Endothelial cell of umbilical vein (primary cell): ENCODE results near the gene KLC3. TPM values are rescaled to one million over a fixed set of nuclear protein-coding genes. Genes with fewer than 3 reads are reported as not detected.

Experiments
- BruUV-seq: library from RNA; stranded (reverse); fragments of 400-500 nt; replicated peaks from 2 replicates; lab custom pipeline; 2021; lab: Mats Ljungman, UMichigan
- CTCF ChIA-PET: fragments of 300-600, 350-600 bp; sonication (Branson Sonifier 250); formaldehyde crosslinking; loops from one replicate; lab custom pipeline; 2021; ENCODE audit warnings: antibody characterized with exemption, inconsistent platforms; lab: Charles Lee
- POLR2A ChIA-PET: fragments of 300-600, 350-600 bp; sonication (Branson Sonifier 250); formaldehyde crosslinking; loops from one replicate; lab custom pipeline; 2021; ENCODE audit warnings: antibody characterized with exemption, inconsistent platforms; lab: Charles Lee
- DNase-seq: peaks from one replicate; pipeline ENCODE4 v3.0.0-alpha.2; 2011; ENCODE audit warnings: low read depth, low spot score
- FAIRE-seq: peaks from 2 replicates; lab custom pipeline; 2011; peaks lifted over from hg19 to GRCh38; lab: Jason Lieb, UNC
- H2AFZ ChIP-seq: 2 replicates; pipeline ENCODE4 v1.6.0; 2012; ENCODE audit warnings: low read depth, low read length, control low read depth, inconsistent platforms
- H3K27ac ChIP-seq: 2 replicates; pipeline ENCODE4 v1.5.1; 2011; ENCODE audit warnings: low read depth, mild to moderate bottlenecking, control low read depth, low read length, moderate library complexity; ENCODE audit not compliant: insufficient read depth
- H3K27me3 ChIP-seq, 2 experiments: 2 replicates each; pipeline versions ENCODE4 v1.6.0 to v1.6.1; 2011; ENCODE audit warnings: low read length in 2 of 2, mixed read lengths in 1 of 2; ENCODE audit not compliant: control insufficient read depth in 2 of 2, insufficient read depth in 2 of 2
- H3K36me3 ChIP-seq, 2 experiments: 2 replicates in 1 of 2; 3 replicates in 1 of 2; pipeline ENCODE4 v1.5.1; 2011; ENCODE audit warnings: low read length in 2 of 2, mild to moderate bottlenecking in 1 of 2, moderate library complexity in 1 of 2; ENCODE audit not compliant: control insufficient read depth in 2 of 2, insufficient read depth in 2 of 2; ENCODE audit errors: extremely low read depth in 1 of 2
- H3K4me1 ChIP-seq: 3 replicates; pipeline ENCODE4 v1.5.1; 2011; ENCODE audit warnings: mild to moderate bottlenecking, low read length; ENCODE audit not compliant: control insufficient read depth, insufficient read depth; ENCODE audit errors: extremely low read depth
- H3K4me2 ChIP-seq: 2 replicates; pipeline ENCODE4 v1.6.1; 2011; ENCODE audit warnings: low read length, control low read depth, mixed read lengths; ENCODE audit not compliant: insufficient read depth
- H3K4me3 ChIP-seq, 3 experiments: fragments of 200-600 bp in 1 of 3; sonication (generic), shearing (Covaris generic) in 1 of 3; replicated peaks in 1 of 3; 2 replicates each; pipeline ENCODE4 v1.5.1; 2011 to 2016; ENCODE audit warnings: control low read depth in 3 of 3, low read length in 3 of 3, mild to moderate bottlenecking in 2 of 3, inconsistent platforms in 1 of 3, low read depth in 1 of 3, moderate library complexity in 1 of 3; ENCODE audit not compliant: insufficient read depth in 1 of 3
- H3K79me2 ChIP-seq: 2 replicates; pipeline ENCODE4 v1.6.0; 2012; ENCODE audit warnings: low read length, inconsistent platforms; ENCODE audit not compliant: control insufficient read depth, insufficient read depth
- H3K9ac ChIP-seq: replicated peaks from 2 replicates; pipeline ENCODE3; 2011; ENCODE audit warnings: low read length, control low read depth; ENCODE audit not compliant: insufficient read depth; ENCODE audit errors: extremely low read depth
- H3K9me1 ChIP-seq: replicated peaks from 3 replicates; pipeline ENCODE4 v1.6.0; 2011; ENCODE audit warnings: mild to moderate bottlenecking, low read length; ENCODE audit not compliant: control insufficient read depth, insufficient read depth; ENCODE audit errors: extremely low read depth
- H3K9me3 ChIP-seq: replicated peaks from 2 replicates; pipeline ENCODE4 v1.5.1; 2012; ENCODE audit warnings: low read length, inconsistent platforms; ENCODE audit not compliant: control insufficient read depth, insufficient read depth
- H4K20me1 ChIP-seq: replicated peaks from 2 replicates; pipeline ENCODE3; 2011; ENCODE audit warnings: mild to moderate bottlenecking, low read length; ENCODE audit not compliant: control insufficient read depth, insufficient read depth; ENCODE audit errors: extremely low read depth
- CTCF ChIP-seq, 2 donors: IDR thresholded peaks; 1 replicate in 1 of 2; 2 replicates in 1 of 2; pipeline ENCODE4 v1.5.1; 2011; ENCODE audit warnings: low read length in 2 of 2, mild to moderate bottlenecking in 2 of 2, moderate library complexity in 2 of 2, control low read depth in 1 of 2, inconsistent platforms in 1 of 2, low read depth in 1 of 2; ENCODE audit not compliant: insufficient read depth in 1 of 2; ENCODE audit errors: extremely low read depth in 1 of 2
- FOS ChIP-seq: IDR thresholded peaks from 2 replicates; pipeline ENCODE4 v1.6.1; 2011; ENCODE audit warnings: mild to moderate bottlenecking, low read length, moderate library complexity, borderline replicate concordance; ENCODE audit not compliant: insufficient read depth
- POLR2AphosphoS5 ChIP-seq: IDR thresholded peaks from 2 replicates; pipeline ENCODE4 v1.6.1; 2012; ENCODE audit warnings: low read depth, mild to moderate bottlenecking, control low read depth, low read length, moderate library complexity; ENCODE audit not compliant: insufficient read depth
- dilution Hi-C: fragments of 300-500 bp; cut with MboI; formaldehyde crosslinking; loops from one replicate; pipeline ENCODE4 v1.15.0; 2019; ENCODE audit warnings: low sequenced_read_pairs; ENCODE audit not compliant: extremely low pct_ligation_motif_present
- intact Hi-C: fragments of 100-400 bp; cut with micrococcal nuclease; formaldehyde crosslinking; loops from one replicate; pipeline ENCODE4 v1.10.0; 2022
- polyA plus RNA-seq, 4 experiments: library from polyadenylated mRNA; depleted of rRNA in 3 of 4; stranded (reverse) in 3 of 4; unstranded in 1 of 4; fragments of >200 nt; gene quantifications; 2 replicates each; pipeline versions ENCODE4 v1.2.1 to v1.2.3, GENCODE V29; 2011 to 2012; ENCODE audit warnings: missing spikeins in 1 of 4
- total RNA-seq: library from RNA; stranded (reverse); gene quantifications from 2 replicates; pipeline ENCODE4 v1.2.3, GENCODE V29; 2021

Gene KLC3
- total and polyA plus RNA-seq, 2 donors (not counting 3 experiments of a cell fraction or from before 2014, with no cell fraction given) = not detected

GRCh38 chr19:45364696-45365095, 24.1 kb downstream of the KLC3 start:
- intact Hi-C loops = no loop called here
- no peak overlapping the region for H2AFZ ChIP-seq
- CTCF ChIA-PET = no interaction called here

GRCh38 chr19:45368127-45368526, 27.6 kb downstream of the KLC3 start:
- no peaks in the 10 kb centered on the region for H4K20me1 ChIP-seq
- no peak overlapping the region for H3K9ac ChIP-seq
- H3K9me1 ChIP-seq = no peaks in the 10 kb centered on the region
- BruUV-seq = no TSS peak
- no peaks in the 10 kb centered on the region for H3K9me3 ChIP-seq
- DNase-seq (no peak), FAIRE-seq (no peak)
- ChIA-PET POLR2A (no interaction called here), CTCF (interaction anchor here (1.0 to 1.6 kb wide), 2 partner anchors 22 to 35 kb away, joined by 4 to 8 read pairs; no protein-coding TSS in a partner anchor)
- H3K27me3 ChIP-seq = no peaks in the 10 kb centered on the region
- peaks cover 18% of the 10 kb centered on the region for H3K79me2 ChIP-seq
- intact Hi-C loops (no loop called here), dilution Hi-C loops (no loop called here)
- H3K27ac ChIP-seq = no peak overlapping the region
- H3K4me1 ChIP-seq = peaks cover 5% of the 10 kb centered on the region
- no peak overlapping the region for H3K4me3 ChIP-seq
- peaks cover 1 to 3% of the 10 kb centered on the region in 2 experiments for H3K36me3 ChIP-seq
- no peak overlapping the region for H2AFZ ChIP-seq
- no peak for TF ChIP-seq FOS
- no peak for TF ChIP-seq POLR2AphosphoS5
- no peak overlapping the region for H3K4me2 ChIP-seq

More at GRCh38 chr19:45364696-45365095, 24.1 kb downstream of the KLC3 start:
- H3K4me1 ChIP-seq = peaks cover 5% of the 10 kb centered on the region
- FAIRE-seq = no peak
- no peak for DNase-seq
- H3K9ac ChIP-seq = no peak overlapping the region
- no peak overlapping the region for H3K27ac ChIP-seq
- no peak overlapping the region for H3K4me2 ChIP-seq
- H3K4me3 ChIP-seq = no peak overlapping the region
- POLR2A ChIA-PET = no interaction called here
- no peaks in the 10 kb centered on the region for H3K9me1 ChIP-seq
- peaks cover 13% of the 10 kb centered on the region for H3K79me2 ChIP-seq
- H3K27me3 ChIP-seq = no peaks in the 10 kb centered on the region
- peaks cover 3 to 17% of the 10 kb centered on the region in 2 experiments for H3K36me3 ChIP-seq
- no peaks in the 10 kb centered on the region for H4K20me1 ChIP-seq
- dilution Hi-C loops = no loop called here
- no peaks in the 10 kb centered on the region for H3K9me3 ChIP-seq
- TF ChIP-seq CTCF (IDR thresholded peaks at IDR 0.05; ENCODE audit: extremely low read depth in 1 of 2, insufficient read depth in 1 of 2, low read depth in 1 of 2, low read length in 2 of 2) = no peak
- no TSS peak for BruUV-seq
